ENCODE results near the gene MSL3B.
A peak's percentile ranks its signal among the peaks of the same experiment; 100 is the strongest.

MSL3B gene

DNA sequence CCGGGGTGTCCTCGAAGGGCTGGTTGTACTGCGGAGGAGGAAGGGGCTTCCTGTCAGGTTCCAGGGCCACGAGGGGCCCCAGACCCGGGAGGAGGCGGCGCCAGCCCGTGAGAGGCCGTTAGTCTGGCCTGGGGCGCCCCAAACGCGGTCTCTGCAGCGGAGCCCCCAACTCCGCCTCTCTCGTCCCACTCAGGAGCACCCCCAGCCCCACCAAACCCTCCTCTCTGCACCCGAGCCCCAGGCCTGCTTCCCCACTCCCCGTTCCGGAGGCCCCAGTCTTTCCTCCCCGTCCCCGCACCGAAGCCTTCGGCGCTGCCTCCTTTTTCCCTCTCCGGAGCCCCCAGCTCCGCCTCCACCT is 14.3 kb downstream of the MSL3B start:
- no peak for DNase-seq
- intact Hi-C loops (cut with DNase I): loop anchor here (10.0 kb wide), 1 partner anchor 1261 kb away; no protein-coding TSS in a partner anchor

DNA sequence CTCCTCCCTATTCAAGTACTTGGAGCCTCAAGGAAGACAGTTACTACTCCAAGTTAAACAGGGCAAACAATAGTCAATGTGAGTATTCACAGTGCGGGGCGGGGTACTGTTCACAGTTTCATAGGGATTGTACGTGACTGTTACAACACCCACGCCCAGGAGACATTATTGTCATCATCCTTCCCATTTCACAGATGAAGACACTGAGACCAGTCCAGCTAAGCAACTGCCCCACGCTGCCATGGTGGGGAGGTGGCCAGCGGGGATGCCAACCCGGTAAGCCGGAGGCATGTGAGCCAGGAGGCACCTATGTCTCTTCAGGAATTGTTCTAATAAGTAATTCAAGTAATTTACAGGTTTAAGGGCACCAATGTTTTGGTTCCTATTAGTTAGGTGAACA is 14.8 kb downstream of the MSL3B start:
- intact Hi-C loops (cut with DNase I): loop anchor here (10.0 kb wide), 1 partner anchor 1261 kb away; no protein-coding TSS in a partner anchor
- DNase-seq: no peak

DNA sequence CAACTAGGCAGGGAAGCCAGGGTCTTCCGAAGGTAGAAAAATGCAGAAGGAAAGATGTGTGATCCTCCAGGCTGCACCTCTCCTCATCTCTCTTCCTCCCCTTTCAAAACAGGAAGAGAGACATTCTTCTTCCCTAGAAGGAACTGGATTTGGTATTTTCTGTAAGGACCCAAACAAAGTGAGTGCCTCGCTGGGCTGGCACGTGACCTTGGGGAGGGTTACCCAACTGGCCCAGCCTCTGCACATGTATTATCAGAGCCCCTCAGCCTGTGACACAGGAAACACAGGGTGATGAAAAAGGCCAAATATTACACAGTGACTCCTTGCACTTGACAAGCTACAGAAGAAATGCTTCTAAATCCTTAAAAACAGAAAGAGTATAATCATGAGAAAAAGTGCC is 16.1 kb downstream of the MSL3B start:
- intact Hi-C loops (cut with DNase I): loop anchor here (10.0 kb wide), 1 partner anchor 1263 kb away; no protein-coding TSS in a partner anchor
- DNase-seq: no peak

DNA sequence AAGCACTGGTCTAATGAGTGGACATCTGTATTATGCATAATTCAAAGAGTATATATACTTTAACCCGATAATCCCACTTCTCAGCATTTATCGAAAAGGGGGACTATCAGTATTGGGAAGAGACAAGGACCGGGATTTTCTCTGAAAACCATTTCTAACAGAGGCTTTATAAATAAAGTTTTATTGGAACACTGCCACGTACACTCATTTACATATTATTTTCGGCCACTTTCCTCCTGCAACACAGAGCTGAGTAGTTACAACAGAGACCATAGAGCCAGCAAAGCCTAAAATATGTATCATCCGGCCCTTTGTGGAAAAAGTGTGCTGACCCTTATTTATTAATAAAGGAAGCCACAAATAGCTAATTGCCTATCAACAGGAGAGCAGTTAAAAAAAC is 17.0 kb downstream of the MSL3B start:
- intact Hi-C loops (cut with DNase I): loop anchor here (10.0 kb wide), 1 partner anchor 1264 kb away; no protein-coding TSS in a partner anchor
- no peak for DNase-seq

DNA sequence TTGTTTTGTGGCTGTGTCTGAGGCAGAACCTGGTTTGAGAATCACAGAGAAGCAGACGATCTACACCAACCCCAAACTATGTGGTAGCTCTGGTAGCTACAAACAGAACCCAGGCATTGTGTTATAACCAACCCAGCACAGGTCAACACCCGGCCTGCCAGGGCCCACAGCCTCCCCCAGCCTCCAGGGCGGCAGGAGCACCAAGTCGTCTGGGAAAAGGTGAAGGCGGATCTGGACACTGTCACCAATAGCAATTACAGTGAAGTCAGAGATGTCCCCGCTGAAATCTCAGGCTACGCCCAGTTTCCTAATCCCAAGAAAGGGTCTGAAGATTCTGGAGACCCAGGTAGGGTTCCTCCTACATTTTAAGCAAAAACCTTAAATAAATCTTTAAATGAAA is 17.4 kb downstream of the MSL3B start:
- intact Hi-C loops (cut with DNase I): loop anchor here (10.0 kb wide), 1 partner anchor 1264 kb away; no protein-coding TSS in a partner anchor

DNA sequence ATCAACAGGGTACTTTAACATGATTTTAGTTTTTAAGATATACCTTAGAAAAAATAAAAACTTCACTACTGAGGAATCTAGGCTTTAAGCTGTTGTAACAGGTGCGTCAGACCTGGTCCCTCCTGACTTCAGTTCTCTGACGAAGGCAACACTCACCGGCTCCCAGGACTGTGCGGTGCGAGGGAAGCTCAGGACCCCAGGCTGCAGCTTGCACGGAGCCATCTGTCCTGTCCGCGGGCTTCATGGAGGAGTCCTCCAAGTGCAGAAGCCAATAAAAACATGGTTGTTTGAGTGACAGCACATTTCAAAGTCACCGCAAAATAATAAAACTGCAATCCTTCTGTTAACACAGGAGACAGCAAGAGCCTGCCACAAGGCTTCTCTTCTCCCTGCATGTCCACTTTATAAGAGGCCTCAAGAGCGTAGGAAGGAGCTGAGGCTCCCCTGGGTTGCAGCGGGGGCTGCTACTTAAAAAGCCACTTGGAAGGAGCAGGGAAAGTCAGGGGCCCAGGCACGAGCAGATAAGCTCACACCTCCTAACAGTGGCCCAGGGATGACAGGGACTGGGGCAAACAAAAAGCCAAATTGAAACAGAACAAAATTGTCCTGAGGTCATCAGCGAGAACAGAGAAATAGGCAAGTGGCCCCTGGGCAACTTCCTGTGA is 18.4 kb downstream of the MSL3B start:
- no peak for DNase-seq
- intact Hi-C loops (cut with DNase I): loop anchor here (10.0 kb wide), 1 partner anchor 1265 kb away; no protein-coding TSS in a partner anchor

More for the DNA sequence above, 17.4 kb downstream of the MSL3B start:
- DNase-seq: no peak

DNA sequence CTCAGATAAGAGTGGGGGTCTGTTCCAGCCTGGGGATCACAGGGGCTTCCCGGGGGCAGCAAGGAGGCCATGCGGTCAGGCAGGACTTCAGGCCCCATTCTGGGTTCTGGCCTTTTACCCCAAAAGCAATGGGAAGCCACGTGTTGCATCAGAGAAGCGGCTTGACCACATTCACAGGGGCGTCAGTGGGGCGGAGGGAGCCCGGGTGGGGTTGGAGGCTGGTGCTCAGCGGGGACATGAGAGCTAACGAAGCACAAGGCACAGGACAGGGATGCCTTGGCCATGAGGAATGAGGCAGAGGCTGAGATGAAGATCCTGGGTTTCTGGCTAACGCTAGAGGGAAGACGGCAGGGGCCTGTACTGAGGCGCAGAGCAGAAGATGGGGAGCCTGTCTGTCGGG is 19.9 kb downstream of the MSL3B start:
- intact Hi-C loops (cut with DNase I): no loop called here
- no peak for DNase-seq

DNA sequence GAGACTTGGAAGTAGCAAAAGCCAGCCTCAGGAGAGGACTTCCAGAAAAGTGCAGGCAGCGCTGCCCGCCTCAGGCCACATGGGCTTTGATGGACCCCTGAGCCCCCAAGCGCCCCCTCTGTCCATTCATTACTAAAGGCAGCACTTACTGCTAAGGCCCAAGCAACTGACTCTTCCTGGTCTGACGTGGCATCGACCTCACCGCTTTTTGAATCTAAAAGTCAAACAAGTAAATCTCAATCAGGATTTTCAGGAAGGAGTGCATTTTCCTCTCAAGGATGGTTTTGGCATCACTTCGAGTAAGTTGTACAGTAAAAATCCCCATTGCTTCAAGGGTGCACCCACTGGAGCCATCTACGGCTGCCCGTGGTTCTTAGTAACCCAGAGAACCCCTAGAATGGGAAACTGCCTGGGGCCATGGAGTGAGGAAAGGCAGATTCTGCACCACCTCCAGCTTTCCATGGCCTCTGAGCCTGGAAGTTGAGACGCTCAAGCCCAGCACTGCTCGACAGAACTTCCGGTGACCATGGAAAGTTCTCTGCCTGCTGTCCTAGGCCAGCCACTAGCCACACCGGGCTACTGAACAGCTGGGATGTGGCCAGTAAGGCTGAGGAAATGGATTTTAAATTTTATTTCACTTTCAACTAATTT is 20.8 kb downstream of the MSL3B start:
- intact Hi-C loops (cut with DNase I): no loop called here
- DNase-seq: no peak

DNA sequence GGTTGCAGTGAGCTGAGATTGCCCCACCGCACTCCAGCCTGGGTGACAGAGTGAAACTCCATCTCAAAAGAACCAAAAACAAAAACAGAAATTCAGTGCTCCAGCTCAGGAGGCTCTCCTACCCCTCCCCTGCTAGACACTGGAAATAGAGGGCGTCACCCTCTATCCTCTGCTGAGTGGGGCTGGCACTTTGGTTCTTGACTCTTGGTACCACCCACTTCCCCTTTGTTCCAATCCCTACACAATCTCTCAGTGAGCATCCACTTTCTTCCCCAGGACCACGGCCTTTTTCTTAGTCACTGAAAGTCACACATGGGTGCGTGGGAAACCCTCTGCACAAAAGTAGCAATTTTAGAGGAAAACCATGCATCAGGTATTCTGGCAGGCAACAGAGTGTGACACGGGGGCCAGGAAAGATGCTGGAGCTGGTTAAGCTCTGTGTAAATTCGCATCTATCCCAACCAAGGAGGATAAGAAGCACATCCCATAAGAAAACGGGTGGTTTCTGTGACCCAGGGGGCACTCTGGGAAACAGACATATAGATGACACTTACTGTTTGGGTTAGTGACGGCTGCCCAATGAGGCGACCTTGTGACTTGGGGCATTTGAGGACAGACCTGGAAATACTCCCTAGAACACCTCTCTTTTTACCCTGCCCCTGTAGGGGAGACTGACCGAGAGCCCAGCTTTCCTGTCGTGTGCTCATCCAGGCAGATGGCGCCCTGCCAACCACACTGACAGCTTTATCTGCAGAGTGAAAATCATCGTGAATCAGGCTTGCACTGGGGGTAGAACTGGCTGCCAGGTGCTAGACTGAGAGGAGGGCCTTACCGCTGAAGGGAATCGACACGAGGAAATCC is 21.6 kb downstream of the MSL3B start:
- no peak for DNase-seq

DNA sequence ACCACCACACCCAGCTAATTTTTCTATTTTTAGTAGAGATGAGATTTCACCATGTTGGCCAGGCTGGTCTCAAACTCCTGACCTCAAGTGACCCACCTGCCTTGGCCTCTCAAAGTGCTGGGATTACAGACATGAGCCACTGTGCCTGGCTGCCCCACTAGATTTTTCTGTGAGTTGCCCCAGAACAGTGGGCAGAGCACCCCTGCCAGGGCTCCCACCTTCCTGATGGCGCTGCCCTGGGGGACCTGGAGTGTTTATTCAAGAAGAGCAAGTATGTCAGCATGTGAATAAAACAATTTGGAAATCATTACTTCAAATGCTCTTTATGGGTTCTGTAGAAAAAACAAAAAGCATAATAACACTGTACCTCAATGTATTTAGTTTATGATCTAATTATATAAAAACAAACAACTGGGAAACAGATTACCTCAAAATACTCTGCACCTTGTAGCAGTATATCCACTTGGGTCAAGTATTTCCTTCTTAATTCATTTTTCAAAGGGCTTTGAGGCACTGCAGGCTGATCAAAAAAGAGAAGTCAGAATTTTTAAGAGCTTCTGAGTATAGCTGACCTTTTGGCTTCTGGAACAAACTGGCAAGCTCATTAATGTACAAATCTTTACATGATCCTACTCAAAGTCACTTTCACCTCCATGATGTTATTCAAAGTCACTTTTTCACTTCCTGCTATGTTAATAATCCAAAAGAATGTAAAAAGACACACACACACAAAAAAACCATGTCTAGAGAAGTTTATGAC is 22.7 kb downstream of the MSL3B start:
- DNase-seq: no peak
- intact Hi-C loops (cut with DNase I): no loop called here

More for the DNA sequence above, 21.6 kb downstream of the MSL3B start:
- intact Hi-C loops (cut with DNase I): no loop called here

DNA sequence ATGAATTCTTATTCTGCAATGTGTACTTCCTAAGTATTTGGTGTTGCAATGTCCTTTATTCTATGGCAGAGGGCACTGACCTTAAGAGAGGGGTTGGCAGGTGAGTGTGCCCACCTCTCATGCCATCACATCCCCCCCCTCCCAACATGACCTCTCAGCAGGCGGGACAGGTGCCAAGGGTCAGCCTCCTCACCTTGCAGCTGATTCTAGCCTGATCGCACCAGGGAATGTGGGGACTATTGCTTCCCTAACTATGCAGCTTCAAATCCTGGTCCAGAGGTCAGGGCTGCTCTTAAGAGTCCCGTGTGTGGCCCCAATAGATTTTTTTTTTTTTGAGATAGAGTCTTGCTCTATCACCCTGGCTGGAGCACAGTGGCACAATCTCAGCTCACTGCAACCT is 23.4 kb downstream of the MSL3B start:
- DNase-seq: no peak
- intact Hi-C loops (cut with DNase I): no loop called here

DNA sequence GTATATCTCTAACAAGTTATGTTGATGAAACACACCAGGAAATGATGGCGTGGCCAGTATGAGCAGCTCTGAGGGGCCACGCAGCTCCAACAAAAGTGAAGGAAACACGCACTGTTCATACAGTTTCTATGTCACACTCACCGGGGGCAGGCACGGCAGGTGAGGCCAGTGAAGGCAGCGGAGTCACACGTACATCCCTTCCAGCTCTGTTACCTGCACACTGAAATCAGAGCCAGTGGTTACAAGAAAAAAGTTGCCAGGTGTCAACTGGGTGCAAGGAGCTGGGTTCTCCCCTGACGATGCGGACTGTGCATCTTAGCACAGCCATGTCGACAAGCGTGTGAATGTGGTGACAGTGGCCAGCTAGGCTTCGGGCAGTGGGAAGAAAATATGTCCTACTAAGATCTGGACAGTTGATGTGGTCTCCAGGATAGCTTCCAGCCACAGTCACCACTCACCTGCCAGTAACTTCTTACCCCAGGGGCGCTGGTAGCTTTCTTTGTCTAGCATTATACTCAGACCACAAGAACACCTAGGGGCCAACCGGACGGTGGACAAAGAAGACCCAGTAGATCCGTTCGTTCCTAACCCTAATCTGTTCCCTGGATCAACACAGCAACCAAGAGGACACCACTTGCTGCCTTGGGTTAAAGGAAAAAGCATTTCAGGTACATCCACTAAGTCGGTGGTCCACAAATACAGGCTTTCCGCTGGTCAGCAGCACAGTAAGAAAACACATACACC is 23.9 kb downstream of the MSL3B start:
- intact Hi-C loops (cut with DNase I): no loop called here
- no peak for DNase-seq

DNA sequence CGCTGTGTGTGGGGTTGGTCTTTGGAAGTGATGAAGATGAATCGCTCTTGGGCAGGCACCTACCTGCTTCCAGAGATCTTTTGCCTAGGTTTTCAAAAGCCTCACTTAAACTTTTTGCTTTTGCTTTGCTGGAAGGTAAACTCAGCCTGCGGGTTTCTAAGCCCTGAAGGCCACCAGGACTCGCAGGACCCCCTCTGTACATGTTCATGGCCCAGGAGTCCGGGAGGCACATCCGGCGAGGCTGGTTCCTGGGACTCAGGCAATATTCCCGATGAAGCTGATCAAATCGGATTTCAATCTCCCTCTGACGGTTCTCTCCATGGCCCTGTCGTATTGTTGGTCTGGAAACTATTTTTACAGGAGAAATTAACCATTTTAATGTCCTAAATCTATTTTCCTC is 27.0 kb downstream of the MSL3B start:
- DNase-seq: no peak
- intact Hi-C loops (cut with DNase I): no loop called here

DNA sequence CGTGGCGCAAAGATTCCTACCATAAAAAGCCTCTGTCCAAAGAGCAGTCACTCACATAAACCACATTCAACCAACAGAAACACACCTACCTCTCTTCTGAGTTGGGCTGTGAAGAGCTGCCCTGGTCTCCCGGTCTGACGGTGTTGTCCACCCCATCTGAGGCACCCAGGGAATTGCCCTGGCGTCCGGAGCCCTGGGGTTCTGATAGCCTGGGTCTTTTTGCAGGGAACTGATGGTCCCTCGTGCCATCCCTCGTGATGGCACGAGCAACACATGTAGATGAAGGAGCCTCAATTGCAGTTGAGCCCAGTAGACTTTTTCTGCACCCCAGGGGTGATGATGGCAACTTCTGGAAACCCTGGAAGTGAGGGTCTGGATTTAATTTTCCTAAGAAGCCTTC is 27.7 kb downstream of the MSL3B start:
- no peak for DNase-seq
- intact Hi-C loops (cut with DNase I): no loop called here

DNA sequence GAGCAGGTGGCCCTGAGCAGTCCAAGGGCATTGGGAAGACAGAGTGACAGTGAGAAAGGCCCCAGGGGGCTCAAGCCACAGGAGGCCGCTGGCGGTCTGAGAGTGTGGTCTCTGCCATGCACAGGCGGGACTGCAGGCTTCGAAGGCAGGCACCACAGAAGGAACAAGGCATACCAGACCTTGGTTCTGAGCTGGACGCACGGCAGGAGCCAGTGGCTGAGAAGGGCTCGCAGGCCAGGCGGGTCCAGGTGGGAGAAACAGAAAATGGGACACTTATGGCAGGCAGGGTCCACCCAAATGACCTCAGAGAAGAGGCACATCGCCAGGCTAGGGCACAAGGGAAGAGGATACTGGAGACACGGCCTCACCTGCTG is 28.8 kb downstream of the MSL3B start:
- peak in 1 of 10 donors; percentile 66 for DNase-seq
- intact Hi-C loops (cut with DNase I): no loop called here

DNA sequence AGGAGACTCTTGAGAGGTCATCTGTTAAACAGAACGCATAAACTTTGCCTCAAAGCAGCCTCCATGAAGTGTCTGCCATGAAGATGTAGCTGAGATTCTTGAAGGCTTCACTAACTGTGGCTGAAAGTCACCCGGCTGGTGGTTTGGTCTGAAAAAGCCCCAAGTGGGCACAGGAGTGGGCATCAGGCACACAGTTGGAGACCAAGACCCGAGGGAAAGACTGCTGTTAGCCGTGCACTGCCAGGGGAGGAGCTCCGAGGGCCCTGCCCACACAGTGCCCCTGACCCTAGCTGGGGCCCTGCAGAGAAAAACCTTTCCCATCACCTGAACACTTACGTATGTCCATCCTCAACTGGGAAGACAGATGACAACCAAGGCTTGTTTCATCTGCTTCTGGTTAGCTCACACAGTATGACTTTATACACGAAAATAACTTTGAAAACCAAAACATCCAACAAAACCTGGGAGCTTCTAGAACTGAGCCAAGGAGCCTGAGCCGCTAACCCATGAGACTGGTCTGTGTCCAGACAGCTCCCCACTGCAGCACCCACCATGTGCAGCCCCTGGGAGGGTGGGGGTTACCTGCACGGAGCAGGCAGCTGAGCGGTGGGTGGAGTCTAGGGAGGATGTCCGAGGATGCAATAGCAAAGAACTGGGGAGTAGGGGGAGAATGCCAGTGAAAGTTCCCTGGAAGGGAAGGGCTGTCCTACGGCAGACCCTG is 29.3 kb downstream of the MSL3B start:
- intact Hi-C loops (cut with DNase I): no loop called here
- DNase-seq: peak in 1 of 10 donors; percentile 46

DNA sequence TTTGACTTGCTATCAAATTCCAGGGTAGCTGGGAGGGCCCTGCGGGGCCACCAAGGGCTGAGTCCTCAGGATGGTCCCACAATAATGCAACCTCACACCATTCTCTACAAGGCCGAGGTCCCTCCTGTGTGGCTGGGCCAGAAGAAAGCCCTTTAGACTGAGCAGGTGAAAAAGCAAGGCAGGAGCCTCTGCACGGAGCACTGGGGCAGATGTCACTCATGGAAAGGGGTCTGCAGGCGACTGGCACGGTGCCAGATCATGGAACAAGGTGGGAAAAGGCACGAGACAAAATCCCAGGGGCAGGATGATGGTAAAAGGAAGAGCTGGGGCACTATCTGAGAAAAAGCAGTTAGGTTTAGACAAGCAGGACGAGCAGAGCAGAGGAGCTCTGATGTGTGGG is 29.9 kb downstream of the MSL3B start:
- DNase-seq: peak in 1 of 10 donors; percentile 43
- intact Hi-C loops (cut with DNase I): no loop called here

DNA sequence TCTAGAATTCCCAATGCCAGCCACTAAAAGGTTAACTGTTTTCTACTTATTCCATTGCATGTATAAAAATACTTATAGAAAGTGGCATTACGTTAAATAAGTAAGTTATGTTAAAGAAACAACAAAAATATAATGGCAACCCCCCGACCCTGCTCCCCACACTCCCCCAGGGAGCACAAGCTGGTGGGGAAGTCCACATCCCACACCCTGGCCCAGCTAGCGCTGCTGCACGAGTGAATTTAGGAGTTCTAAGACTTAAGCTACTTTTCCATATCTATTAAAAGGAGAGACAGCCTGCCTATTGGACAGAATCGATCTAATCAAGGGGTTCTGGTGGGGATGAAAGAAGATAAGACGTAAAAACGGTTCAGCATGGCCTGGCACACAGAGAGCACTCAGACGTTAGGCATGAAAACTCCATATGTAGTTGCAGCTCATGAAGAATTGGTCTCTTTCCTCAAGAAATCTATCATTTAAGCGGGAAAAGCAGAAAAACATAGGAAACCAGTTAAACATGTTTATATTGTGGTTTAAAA is 30.4 kb downstream of the MSL3B start:
- DNase-seq: peak in 2 of 10 donors; percentile 18 to 60
- intact Hi-C loops (cut with DNase I): no loop called here

DNA sequence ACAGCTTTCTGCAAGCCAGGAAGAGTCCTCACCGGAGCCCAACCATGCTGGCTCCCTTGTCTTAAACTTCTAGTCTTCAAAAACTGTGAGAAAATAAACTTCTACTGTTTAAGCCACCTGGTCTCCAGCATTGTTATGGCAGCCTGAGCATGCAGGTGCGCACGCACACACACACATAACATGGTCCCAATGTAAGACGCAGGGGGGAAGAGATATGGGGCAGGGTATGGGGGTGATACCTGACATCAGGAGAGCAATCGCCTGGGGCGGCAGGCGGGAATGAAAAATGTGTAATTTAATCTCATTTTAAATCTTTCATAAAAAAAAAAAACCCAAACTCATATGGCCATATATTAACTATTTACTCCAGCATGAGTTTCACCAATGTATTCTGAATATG is 31.8 kb downstream of the MSL3B start:
- intact Hi-C loops (cut with DNase I): no loop called here

More for the DNA sequence above, 31.8 kb downstream of the MSL3B start:
- DNase-seq: peak in 1 of 10 donors; percentile 36

All from posterior cingulate gyrus (tissue), 11 donors.